C1 segment of cervical spinal cord (tissue), 14 donors: ENCODE measurements around the gene LRRC59.

Source experiments
- DNase-seq, 14 donors: peaks; one replicate each; lab custom pipeline; 2025; lab: John Stamatoyannopoulos, UW

Gene LRRC59

DNA sequence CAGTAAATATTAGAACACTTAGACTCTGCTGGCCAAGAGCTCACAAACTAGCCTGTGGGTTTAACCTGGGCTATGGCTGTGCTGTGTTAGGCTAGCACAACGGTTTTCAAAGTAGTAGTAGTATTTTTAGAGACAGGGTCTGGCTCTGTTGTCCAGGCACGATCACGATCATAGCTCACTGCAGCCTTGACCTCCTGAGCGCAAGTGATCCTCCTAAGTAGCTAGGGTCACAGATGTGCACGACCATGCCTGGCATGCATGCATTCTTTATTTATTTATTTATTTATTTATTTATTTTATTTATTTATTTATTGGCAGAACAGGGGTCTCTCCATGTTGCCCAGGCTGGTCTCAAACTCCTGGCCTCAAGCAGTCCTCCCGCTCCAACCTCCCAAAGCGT is 34.7 kb downstream of the LRRC59 start:
- no peak for DNase-seq

DNA sequence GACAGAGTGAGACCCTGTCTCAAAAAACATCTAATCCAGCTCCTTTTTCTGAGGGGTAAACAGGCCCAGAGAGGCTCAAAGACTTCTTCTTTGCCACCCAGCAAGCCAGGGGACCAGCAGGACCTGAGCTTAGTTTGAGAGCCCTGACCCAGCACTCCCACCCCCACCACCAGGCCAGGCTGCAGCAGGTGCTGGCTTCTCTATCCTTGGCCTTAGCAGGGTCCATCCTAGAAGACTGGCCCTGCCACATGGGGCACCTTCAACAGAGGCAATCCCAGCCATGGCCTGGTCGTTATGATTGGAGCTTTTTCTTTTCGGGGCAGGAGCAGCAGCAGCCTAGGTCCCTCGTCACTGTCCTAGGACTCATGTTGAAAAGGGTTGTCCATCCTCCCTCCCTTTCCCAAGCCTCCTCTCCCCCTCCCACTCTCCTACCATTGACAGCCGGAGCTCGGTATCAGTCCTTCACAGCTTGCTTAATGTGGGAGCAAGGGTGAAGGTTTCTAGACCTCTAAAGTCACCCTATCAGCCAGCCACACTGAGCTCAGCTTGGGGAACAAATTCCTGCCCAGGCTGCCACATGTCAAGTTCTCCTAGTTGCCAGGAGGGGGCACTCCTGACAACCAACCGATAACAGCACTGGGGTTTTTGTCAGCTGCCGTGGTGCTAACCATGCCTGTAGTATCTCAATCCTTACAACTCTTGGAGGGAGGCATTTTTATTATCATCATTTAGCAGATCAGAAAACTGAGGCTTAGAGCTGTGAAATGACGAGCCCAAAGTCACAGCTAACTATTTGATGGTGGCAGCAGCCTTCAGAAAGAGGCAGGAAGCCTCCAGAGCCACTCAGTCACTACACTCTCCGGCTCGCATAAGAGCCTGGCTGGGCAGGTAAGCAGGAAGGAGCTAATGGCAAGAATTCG is 35.5 kb downstream of the LRRC59 start:
- peak in 8 of 14 donors; percentile 9 to 38 (median 16) for DNase-seq

DNA sequence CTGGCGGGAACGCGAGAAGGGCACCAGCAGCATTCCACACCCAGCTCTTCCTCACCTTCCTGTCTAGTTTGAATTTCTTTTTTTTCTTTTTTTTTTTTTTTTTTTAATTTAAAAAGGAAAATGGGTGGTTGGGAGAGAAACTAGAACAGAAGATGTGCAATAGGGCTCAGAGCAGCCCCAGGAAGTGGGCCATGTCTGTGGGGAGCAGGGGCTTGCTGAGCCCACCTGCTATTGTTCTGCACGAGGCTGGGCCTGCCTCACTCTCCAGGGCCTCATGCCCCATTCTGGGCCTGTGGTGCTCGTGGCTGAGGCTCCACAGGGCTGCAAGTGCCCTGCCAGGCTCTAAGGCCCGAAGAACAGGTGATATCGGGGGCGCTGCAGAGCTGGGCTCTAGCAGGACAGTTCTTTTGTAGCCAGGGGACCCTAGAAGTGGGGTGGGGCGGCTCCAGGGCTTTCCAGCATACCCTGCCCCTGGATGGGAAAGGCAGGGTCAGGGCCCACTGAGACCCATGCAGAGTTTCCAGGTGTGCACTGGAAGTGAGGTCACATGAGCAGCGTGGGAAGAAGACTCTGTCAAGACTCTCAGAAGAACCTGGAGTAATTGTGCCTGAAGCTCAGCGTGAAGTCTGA is 36.7 kb downstream of the LRRC59 start:
- DNase-seq, result no peak

DNA sequence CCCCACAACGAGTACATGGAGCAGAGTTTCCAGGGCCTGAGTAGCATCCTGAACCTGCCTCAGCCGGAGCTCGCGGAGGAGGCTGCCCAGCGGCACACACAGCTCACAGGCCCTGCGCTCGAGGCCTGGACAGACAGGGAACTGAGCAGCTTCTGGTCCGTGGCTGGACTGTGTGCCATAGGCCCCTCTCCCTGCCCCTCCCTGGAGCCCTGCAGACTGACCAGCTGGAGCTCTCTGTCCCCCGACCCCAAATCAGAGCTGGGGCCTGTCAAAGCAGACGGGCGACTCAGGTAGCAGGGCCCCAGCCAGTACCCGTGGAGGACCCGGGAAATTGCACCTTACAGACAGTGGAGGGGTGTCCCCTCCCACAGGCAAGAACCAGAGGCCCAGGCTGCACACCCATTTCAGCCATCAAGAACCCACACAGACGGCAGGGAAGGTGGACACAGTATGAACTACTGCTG is 37.3 kb downstream of the LRRC59 start:
- DNase-seq, result no peak

DNA sequence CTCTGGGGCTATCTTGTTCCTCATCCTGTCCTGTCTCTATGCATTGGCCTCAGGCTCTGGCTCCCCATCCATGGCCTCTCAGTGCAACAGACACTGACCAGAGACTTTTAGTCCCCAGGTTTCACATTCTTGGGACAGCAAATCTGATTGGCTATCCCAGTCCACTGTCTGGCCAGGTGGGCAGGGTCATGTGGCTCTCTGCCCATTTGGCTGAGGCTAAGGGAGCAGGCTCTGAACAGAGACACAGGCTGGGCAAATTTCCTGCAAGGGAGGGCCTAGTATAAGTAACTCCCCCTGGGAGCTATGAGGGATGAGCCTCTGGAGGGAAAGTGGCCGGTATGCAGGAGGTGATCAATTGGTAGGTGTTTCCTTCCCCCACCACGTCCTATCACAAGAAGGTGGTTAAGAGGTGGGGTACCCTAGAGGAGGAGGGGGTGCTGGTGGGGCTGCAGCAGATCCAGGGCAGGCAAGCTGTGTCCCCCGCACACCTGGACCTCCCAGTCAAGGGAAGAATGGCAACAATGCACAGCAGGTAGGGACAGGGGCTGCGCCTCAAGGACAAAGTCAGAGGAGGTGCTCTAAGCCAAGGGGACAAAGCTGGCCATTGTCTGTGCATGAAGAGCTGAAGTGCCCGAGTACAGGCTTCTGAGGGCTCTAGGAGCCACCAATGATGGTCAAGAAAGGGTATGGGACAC is 38.2 kb downstream of the LRRC59 start:
- no peak for DNase-seq

DNA sequence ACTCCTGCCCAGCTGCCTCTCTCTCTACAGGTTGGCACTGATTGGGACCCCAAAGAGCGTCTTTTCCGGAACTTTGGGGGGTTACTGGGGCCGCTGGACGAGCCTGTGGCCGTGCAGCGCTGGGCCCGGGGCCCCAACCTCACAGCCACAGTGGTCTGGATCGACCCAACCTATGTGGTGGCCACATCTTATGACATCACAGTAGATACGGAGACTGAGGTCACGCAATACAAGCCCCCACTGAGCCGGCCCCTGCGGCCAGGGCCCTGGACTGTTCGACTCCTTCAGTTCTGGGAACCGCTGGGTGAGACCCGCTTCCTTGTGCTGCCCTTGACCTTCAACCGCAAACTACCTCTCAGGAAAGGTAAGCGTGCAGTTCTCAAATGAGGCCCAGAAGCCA is 39.1 kb downstream of the LRRC59 start:
- DNase-seq, result no peak

DNA sequence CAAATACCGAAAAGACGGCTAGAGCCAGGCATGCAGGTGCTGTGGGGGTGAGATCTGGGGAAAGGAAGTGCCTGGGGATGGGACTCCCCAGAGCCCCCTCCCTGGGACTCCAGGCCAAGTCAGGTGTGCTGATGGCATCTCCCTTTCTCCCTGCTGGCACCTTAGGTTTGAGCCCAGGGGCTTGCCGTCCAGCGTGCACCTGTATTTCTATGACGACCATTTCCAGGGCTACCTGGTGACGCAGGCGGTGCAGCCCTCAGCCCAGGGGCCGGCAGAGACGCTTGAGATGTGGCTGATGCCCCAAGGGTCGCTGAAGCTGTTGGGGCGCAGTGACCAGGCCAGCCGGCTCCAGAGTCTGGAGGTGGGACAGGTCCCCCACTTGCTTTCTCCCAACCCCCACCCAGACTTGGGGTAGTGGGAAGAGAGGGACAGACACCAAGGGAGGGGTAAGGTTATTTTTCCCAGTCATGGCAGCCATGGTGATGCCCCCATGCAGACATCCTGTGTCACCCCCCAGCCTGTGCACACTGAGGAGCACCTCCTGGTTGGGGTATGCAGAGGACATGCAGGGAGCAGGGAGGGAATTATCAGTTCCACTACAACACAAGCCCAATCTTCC is 40.3 kb downstream of the LRRC59 start:
- no peak for DNase-seq

DNA sequence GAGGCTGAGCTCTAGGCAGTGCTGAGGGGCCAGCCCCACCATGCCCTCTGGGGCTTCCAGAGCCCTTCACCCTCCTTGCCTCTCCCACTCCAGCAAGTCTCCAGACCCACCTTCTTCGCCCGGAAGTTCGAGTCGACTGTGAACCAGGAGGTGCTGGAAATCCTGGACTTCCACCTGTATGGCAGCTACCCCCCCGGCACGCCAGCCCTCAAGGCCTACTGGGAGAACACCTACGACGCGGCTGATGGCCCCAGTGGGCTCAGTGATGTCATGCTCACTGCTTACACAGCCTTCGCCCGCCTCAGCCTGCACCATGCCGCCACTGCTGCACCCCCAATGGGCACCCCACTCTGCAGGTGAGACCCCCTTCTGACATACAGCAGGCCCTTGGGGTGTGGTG is 40.9 kb downstream of the LRRC59 start:
- DNase-seq, result no peak

DNA sequence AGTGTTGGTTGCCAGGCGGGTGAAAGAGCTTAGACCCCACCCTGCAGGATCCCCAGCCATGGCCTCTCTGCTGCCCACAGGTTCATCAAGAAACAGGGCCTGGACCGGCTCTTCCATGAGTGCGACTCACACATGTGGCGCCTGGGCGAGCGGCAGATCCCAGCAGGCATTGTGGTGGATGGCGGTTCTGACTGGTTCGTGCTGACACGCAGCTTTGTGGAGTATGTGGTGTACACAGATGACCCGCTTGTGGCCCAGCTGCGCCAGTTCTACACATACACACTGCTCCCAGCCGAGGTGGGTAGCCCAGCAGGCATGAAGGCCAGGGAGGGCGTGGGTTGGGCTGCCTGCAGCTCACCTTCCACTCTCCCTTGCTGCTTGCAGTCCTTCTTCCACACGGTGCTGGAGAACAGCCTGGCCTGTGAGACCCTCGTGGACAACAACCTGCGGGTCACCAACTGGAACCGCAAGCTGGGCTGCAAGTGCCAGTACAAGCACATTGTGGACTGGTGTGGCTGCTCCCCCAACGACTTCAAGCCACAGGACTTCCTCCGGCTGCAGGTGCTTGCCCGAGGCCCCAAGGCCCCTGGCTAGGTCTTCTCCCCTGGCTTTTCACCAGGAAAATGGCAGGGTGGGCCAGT is 41.5 kb downstream of the LRRC59 start:
- DNase-seq, result no peak

DNA sequence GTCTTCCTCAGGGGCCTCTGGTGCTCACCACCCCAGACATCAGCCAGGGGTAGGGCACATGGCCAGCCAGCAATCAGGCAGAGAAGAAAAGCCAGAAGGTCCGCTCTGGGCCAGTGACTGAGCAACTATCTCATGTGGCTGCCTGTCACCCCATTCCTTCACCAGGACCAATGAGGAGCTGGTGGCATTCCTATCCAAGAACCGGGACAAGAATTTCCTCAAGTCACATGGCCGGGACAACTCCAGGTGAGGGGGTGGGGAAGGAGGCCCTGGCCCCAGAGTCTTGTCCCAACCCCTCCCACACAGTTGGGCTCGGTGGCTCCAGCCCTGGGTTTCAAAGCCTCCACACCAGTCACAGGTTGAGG is 42.0 kb downstream of the LRRC59 start:
- no peak for DNase-seq

DNA sequence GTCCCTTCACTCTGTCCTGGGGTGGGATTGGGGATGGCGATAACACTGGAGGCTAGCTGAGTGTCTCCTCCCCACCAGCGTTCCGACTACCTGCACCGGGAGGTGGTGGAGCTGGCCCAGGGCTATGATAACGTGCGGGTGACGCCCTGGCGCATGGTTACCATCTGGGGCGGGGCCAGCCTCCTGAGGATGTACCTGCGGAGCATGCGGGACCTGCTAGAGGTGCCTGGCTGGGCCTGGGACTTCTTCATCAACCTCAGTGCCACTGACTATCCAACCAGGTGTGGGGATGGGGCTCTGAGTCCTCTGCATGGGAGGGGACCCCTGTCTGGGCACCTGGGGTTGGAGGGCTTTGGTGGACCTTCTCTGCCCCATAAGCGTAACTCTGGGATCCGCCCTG is 42.5 kb downstream of the LRRC59 start:
- DNase-seq, result no peak

DNA sequence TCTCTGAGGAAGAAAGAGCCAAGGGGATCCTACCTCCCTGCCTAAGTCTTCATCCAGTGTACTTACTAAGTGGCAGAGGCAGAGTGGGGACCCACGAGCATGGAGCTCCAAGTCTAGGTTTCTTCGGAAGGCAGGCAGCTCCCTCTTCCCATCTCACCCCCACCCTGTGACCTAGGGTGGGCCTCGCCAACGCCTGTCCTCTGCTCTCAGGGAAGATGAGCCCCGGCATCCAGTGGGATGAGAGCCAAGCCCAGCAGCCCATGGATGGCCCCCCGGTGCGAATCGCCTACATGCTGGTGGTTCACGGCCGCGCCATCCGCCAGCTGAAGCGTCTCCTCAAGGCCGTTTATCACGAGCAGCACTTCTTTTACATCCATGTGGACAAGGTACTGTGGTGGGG is 43.1 kb downstream of the LRRC59 start:
- DNase-seq, result no peak

DNA sequence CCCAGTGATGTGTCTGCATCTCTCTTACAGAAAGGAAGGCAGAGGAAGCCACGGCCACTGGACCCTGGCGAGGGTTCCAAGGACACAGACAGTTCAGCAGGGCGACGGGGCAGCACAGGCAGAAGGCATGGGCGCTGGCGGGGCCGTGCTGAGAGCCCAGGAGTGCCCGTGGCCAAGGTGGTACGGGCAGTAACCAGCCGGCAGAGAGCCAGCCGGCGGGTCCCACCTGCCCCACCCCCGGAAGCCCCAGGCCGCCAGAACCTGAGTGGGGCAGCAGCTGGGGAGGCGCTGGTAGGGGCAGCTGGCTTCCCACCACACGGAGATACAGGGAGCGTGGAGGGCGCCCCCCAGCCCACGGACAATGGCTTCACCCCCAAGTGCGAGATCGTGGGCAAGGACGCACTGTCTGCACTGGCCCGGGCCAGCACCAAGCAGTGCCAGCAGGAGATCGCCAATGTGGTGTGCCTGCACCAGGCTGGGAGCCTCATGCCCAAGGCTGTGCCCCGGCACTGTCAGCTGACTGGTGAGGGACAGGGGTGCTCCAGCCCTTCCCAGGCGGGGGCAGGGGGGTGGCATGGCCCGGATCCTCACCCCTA is 43.6 kb downstream of the LRRC59 start:
- no peak for DNase-seq

DNA sequence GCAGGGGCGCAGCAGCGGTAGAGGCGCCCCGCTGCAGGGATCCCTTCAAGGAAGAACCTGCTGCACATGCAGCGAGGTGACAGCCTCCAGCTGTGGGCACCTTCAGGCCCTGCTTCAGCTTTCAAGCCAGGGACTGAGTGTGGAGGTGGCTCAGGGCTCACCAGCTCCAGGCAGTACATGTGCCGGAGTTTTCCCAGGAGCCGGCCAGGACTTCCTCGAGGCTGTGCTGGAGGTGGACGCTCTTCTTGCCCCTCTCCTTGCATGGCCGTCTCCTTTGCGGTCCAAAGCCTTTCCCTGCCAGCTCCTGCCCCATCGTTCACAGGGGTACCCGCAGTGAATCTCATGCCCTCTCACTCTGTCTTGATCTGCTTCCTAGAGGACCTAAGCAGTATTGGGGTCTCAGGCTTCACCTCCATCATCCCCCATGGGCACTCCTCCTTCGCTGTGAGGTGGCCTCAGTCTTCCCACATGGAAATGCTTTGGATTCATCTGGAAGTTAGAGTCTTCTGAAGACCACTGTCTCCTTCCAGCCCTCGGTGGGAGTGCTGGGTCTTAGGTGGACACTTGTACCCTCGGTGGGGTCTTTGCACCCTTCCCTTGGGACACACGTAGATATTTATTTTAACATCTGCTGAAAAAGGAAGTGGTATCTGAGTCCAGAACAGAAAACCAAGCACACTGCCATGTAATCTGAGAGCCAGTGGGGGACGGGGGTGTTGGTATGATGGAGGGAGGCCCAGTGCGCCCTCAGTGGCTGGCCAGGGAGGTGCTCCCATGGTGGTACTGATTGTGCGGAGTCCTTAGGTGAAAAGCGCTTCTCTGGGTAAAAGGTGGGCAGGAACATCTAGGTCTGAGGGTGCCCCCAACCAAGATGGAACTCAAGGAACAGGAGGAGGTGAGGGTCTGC is 44.4 kb downstream of the LRRC59 start:
- no peak for DNase-seq

DNA sequence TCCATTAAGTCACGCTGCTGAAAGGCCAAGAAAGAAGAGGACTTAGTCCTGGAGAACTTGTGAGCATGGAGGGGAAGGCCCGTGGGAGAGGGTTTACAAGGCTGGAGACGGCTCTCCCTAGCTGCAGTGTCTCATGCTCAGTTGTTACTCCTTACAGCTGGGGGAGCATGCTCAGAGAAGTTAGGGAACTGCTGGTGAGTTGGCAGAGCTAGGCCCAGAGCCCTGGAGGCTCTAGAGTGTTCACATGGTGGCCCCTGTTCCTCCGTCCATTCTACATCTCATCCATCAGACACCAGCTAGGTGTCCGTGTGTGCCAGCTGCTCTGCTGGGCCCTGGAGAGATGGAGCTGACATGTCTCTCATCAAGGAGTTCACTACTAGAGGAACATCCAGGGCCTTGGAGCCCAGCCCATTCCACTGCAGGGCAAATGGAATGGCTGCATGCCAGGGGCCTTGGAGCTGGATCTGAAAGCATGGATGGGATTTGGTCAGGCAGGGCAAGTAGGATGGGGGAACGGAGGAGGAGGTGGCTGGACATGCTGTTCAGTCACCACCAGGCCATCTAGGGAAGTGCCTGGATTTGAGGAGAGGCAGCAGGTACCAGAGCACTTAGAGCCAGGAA is 45.1 kb downstream of the LRRC59 start:
- DNase-seq, result peak in 1 of 14 donors; percentile 12

DNA sequence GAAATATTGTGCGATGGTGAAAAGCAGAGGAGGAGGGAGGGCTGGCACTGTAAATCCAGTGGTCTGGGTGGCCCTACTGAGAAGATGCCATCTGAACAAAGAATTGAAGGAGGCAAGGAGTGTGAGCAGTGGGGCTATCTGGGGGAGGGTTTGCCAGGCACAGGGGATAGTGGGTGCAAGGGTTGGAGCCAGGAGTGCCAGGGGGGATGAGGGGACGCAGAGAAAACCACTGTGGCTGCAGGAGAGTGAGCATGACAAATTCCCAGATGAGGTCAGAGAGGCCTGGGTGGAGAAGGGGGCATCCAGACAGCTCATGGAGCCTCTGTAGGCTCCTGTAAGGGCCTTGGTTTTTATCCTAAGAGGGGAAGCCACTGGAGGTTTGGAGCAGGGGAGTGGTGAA is 46.6 kb downstream of the LRRC59 start:
- no peak for DNase-seq

DNA sequence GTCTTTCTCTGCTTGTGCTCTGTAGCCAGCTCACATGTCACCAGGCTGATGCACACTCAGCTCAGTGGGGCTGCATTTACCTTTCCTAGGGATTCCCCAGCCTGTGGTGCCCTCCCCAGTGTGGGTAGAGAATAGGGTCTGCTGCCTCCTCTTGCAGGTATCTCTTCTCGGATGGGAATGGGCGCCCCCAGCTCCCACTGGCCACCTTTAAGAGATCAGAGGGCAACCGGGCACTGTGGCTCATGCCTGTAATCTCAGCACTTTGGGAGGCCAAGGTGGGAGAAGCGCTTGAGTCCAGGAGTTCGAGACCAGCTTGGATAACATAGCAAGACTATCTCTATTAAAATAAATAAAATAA is 48.1 kb downstream of the LRRC59 start:
- no peak for DNase-seq

DNA sequence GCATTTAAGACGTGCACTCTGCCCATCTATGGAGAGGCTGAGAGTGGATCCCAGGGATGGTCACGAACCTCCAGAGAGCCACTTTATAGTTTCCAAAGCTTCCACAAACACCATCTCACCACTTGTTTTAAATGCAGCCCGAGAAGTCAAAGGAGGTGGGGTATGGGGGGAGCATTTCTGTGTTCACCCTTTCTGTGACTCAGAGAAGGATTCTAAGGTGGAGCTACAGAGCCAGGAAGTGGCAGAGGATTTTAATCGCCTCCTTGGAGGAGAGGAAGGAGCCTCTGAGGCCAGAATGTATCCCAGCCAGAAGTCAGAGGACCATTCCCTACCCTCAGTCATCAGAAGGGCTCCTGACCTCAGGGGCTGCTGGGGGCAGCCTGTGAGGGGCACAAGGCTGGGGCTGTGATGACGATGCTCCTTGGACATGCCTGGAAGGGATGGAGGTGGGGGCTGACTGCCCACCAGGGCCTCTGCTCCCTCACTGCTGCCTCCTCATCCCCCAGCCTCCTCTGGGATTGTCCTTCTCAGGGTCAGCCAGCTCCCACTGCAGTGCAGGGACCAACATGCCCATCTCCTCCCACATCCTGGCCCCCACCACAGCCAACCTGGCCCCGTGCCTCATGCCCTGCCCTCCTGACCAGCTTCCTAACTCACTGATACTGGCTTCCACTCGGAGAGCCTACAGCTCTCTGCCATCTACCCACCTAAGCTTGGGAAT is 48.6 kb downstream of the LRRC59 start:
- DNase-seq, result no peak

DNA sequence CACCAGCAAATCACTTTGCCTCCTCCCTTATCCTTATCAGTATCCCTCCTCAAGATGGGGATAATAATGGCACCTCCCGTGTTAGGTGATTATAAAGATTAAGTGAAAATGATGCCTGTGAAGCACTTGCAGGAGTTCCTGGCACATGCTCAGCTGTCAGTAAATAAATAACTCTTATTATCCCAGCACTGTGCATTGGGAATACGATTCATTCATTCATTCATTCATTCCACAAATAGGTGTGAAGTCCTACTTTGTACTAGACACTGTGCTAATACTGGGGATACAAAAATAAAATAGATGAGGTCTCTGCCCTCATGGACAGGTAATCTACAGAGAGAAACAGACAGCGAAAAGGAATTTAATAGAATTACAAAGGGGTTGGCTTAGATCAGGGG is 49.4 kb downstream of the LRRC59 start:
- no peak for DNase-seq
